Omental fat pad (tissue), 4 donors: Measurements from ENCODE around the gene OBSCN. TPM values are rescaled to one million over a fixed set of nuclear protein-coding genes. Genes with fewer than 3 reads are reported as not detected.

Experiments used
- ATAC-seq: fragments of 150-250 bp; one replicate; pipeline ENCODE4 v1.9.1; 2016; ENCODE audit warnings: mild to moderate bottlenecking, moderate library complexity; ENCODE audit not compliant: low FRiP score
- DNase-seq: peaks from one replicate; pipeline ENCODE4 v3.0.0-alpha.2; 2019; ENCODE audit warnings: low spot score
- total RNA-seq, 4 donors: library from RNA; depleted of rRNA; stranded (reverse); fragments of >200 nt; gene quantifications; one replicate each; pipeline ENCODE4 v1.1.0, GENCODE V29; 2016
- TF ChIP-seq, protein P1 (sequence below), 3 donors: fragments of 450-650 bp; IDR thresholded peaks; one replicate each; pipeline ENCODE4 v1.5.1; 2016 to 2017; ENCODE audit warnings: antibody characterized with exemption in 3 of 3, mild to moderate bottlenecking in 3 of 3, moderate library complexity in 2 of 3

OBSCN gene
- total RNA-seq, 4 donors from 2014 or later = 5.4 to 26.0 (median 9.7) TPM

DNA sequence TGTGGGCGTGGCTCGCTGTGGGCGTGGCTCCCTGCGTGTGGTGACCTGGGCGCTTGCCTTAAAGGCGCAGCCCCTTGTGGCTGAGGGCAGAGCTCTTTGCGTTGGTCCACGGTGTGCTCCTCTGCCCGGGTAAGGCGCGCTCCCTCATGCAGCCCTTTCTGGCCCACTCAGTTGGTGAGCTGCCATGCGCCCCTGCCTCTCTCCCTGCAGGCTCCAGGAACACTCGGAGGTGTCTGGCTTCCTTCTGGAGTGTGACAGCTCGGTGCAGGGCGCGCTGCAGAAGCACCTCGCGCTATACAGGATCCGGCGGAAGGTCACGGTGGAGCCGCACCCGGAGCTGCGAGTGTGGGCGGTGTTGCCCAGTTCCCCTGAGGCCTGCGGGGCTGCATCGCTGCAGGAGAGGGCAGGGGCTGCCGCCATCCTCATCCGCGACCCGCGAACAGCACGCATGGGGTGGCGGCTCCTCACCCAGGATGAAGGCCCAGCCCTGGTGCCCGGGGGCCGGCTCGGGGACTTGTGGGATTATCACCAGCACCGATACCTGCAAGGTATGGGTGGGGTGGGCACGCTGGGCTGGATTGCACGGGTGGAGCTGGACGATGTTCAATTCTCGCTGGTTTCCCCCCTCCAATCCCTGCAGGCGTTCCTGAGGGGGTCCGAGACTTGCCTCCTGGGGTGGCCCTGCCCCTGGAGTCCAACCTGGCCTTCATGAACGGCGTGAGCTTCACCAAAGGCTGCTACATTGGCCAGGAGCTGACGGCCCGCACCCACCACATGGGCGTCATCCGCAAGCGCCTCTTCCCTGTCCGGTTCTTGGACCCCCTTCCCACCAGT is 33.1 kb upstream of the OBSCN start:
- DNase-seq (no peak), ATAC-seq (no peak)
- TF ChIP-seq, protein P1, sequence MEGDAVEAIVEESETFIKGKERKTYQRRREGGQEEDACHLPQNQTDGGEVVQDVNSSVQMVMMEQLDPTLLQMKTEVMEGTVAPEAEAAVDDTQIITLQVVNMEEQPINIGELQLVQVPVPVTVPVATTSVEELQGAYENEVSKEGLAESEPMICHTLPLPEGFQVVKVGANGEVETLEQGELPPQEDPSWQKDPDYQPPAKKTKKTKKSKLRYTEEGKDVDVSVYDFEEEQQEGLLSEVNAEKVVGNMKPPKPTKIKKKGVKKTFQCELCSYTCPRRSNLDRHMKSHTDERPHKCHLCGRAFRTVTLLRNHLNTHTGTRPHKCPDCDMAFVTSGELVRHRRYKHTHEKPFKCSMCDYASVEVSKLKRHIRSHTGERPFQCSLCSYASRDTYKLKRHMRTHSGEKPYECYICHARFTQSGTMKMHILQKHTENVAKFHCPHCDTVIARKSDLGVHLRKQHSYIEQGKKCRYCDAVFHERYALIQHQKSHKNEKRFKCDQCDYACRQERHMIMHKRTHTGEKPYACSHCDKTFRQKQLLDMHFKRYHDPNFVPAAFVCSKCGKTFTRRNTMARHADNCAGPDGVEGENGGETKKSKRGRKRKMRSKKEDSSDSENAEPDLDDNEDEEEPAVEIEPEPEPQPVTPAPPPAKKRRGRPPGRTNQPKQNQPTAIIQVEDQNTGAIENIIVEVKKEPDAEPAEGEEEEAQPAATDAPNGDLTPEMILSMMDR (IDR thresholded peaks at IDR 0.05) = no peak

DNA sequence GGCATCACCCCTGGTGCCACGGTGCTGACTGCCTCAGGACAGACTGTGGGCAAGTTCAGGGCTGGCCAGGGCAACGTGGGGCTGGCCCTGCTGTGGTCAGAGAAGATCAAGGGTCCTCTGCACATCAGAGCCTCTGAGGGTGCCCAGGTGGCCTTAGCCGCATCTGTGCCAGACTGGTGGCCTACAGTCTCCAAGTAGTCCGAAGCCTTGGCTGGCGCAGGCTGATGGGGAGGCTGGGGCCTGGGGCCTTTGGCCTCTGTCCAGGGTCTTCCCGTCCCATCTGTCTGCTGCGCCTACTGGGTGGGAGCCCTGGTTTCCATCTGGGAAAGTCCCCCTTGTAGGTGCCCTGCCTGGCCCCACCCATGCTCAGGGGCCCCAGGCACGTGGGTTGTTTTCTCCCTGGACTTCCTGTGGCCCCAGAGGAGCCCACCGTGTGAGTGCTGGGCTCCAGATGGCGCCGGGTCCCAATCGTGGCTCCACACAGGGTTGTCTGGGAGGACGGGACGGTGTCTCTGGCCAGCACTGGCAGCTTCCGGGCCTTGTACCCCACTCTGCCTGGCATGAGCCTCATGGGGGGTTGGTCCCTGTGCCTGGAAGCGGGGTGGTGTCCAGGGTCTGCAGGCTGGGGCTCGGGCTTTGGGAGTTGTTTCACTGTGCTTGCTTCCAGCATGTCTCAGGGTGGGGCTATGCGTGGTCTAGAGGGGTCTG is 32.4 kb upstream of the OBSCN start:
- ATAC-seq (no peak), DNase-seq (no peak)
- TF ChIP-seq, protein P1 (IDR thresholded peaks at IDR 0.05) = no peak

DNA sequence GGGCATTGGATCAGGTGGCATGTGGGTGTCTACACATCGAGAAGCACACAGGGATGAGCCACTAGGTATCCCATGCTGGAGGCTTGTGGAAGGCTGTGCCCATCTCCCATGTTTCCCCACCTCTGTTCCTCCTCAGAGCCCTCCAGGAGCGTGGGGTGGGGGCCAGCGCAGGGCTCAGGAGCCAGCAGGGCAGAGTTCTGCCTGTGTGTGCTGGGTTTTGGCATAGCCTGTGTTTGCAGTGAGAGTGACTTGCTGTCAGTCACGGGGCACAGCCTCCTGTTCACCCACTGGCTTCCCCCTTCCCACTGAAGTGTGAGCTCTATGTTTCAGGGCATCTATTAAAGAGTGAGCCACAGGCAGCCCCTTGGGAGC is 31.8 kb upstream of the OBSCN start:
- TF ChIP-seq, protein P1 (IDR thresholded peaks at IDR 0.05) = no peak
- no peak for ATAC-seq
- no peak for DNase-seq

DNA sequence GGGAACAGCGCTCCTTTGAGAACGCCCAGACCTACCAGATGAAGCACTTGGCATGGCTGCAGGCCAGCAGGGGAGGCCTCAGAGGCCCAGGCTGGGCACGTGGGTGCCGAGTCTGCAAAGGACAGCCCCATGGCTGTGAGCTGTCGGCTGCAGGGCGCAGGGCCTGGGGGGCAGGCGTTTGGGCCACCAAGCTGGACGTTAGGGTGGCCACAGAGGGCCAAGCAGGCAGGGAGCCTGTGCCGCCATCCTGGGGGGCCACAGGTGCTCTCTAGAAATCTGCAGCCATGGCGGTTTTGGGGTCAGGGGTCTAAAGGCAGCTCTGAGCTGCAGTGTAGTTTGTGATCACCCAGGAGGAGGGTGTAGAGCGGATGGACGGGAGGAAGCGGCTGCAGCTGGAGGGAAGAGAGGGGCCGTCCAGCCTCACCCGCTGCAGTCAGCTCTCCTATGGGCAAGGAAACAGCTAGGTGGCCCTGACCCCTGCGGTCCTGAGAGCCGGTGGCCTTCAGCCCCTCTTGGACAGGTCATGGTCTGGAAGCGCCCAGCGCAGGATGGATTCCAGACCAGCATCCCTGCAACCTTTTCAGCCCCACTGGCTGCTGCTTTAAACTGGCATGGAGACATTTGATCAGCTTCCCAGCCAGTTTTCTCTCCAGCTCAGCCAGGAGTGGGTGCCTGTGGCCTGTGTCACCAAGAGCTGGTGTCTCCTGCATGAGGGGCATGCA is 31.2 kb upstream of the OBSCN start:
- ATAC-seq (no peak), DNase-seq (no peak)
- TF ChIP-seq, protein P1 (IDR thresholded peaks at IDR 0.05) = no peak

DNA sequence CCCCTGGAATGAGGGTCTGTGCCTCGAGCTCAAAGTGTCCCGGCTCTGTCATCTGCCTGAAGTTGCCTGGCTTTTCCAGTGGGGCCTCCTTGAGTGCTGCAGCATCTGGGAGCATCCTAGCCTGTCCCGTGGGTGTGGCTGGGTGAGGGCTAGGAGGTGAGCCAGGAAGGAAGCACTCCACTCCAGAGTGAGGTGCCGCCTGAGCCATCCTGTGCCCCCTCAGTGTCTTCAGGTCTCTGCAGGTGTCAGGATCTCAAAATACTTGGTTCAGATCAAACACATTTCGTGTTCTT is 30.7 kb upstream of the OBSCN start:
- ATAC-seq (no peak), DNase-seq (no peak)
- TF ChIP-seq, protein P1 (IDR thresholded peaks at IDR 0.05) = no peak

DNA sequence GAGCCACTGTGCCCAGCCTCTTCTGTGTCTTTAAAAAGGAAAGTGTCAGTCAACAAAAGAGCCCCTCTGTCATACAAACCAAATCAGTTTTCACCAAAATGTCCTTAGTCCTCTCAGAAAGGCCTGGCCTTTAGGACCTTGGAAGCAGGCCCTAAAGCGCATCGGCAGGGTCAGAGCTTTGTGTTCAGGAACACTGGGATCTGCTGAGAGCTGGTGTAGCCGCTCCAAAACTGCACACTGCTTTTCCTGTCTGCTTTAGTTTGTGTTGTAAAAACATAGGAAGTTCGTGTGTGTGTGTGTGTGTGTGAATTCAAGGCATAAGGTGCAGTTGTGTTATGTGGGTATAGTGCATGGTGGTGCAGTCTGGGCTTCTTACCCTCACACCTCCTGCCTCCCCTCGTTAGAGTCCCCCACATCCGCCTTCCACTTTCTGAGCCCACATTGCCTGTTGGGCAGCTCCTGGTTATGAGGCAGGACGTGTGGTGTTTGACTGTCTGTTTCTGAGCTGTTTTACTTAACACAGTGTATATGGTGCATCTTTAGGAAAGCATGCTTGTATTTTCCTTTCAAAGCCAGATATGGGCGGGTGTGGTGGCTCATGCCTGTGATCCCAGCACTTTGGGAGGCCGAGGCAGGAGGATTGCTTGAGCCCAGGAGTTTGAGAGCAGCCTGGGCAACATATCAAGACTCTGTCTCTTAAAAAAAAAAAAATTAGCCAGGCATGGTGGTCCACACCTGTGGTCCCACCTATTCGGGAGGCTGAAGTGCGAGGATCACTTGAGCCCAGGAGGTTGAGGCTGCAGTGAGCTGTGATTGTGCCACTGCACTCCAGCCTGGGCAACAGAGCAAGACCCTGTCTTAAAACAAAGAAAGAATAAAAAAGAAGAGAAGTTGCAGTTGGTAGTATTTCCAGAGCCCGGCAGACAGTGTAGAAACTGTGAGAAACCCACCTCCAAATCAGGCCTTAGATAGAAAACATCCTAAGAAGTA is 29.8 kb upstream of the OBSCN start:
- TF ChIP-seq, protein P1 (IDR thresholded peaks at IDR 0.05) = no peak
- DNase-seq = no peak
- no peak for ATAC-seq
